ENCODE measurements around the gene TMEM190. TPM values are rescaled to one million over a fixed set of nuclear protein-coding genes. Genes with fewer than 3 reads are reported as not detected.
A peak's percentile ranks its signal among the peaks of the same experiment; 100 is the strongest.
"Not testable (repeated sequence)": the region's sequence is repeated elsewhere in the genome, so short reads cannot be mapped to it uniquely, and the experiment has no call there.

Gene TMEM190
- total RNA-seq, 1 donor from 2014 or later, result not detected

GRCh38 chr19:55402509-55402908 lies 25.9 kb downstream of the TMEM190 start:
- Mint-ChIP-seq H3K36me3 (ENCODE audit: low read depth) (peaks cover 51% of the 10 kb centered on the region), H3K4me3 (no peak overlapping the region), H3K9me3 (no peaks in the 10 kb centered on the region), H3K27ac (no peak overlapping the region), H3K4me1 (peaks cover 15% of the 10 kb centered on the region), H3K27me3 (no peaks in the 10 kb centered on the region)
- DNase-seq (no peak), ATAC-seq (ENCODE audit: low read depth) (no peak)
- ChIA-PET CTCF (no interaction called here), POLR2A (interaction anchor here (0.5 to 11.4 kb wide), 2 partner anchors 14 to 74 kb away, joined by 3 to 215 read pairs; partner anchors contain the start of genes RPL28 and TMEM238)
- intact Hi-C loops (cut with micrococcal nuclease), result no loop called here
- TF ChIP-seq CTCF (IDR thresholded peaks at IDR 0.05), result no peak

- no peak for TF ChIP-seq CTCF (IDR thresholded peaks at IDR 0.05)
- Mint-ChIP-seq H3K36me3 (ENCODE audit: low read depth) (peaks cover 52% of the 10 kb centered on the region), H3K4me1 (peaks cover 24% of the 10 kb centered on the region), H3K9me3 (peaks cover 5% of the 10 kb centered on the region), H3K27me3 (no peaks in the 10 kb centered on the region), H3K27ac (no peak overlapping the region), H3K4me3 (peak overlapping the region; percentile 91)
- intact Hi-C loops (cut with micrococcal nuclease), result loop anchor here (5.0 kb wide), 2 partner anchors 202 to 1288 kb away; partner anchors contain the start of genes PRPF31, TFPT and ZNF865
- ChIA-PET CTCF (no interaction called here), POLR2A (interaction anchor here (0.6 to 11.4 kb wide), 4 partner anchors 18 to 288 kb away, joined by 4 to 215 read pairs (median 10); partner anchors contain the start of genes PPP1R12C, RPL28 and TMEM238)
- DNase-seq (no peak), ATAC-seq (ENCODE audit: low read depth) (no peak)
Measured at GRCh38 chr19:55405638-55406037, 29.0 kb downstream of the TMEM190 start.

- no peak for ATAC-seq (ENCODE audit: low read depth)
- CTCF ChIA-PET, result no interaction called here
- no peak for DNase-seq
- H3K9me3 Mint-ChIP-seq, result peaks cover 5% of the 10 kb centered on the region
- H3K36me3 Mint-ChIP-seq (ENCODE audit: low read depth), result peaks cover 47% of the 10 kb centered on the region
- TF ChIP-seq CTCF (IDR thresholded peaks at IDR 0.05), result no peak
- intact Hi-C loops (cut with micrococcal nuclease), result loop anchor here (5.0 kb wide), 2 partner anchors 201 to 1289 kb away; partner anchors contain the start of genes PRPF31, TFPT and ZNF865
- no peaks in the 10 kb centered on the region for H3K27me3 Mint-ChIP-seq
- peaks cover 24% of the 10 kb centered on the region for H3K4me1 Mint-ChIP-seq
- peak overlapping the region; percentile 91 for H3K4me3 Mint-ChIP-seq
- peak overlapping the region; percentile 35 for H3K27ac Mint-ChIP-seq
- POLR2A ChIA-PET, result interaction anchor here (0.6 to 11.4 kb wide), 6 partner anchors 18 to 288 kb away, joined by 4 to 215 read pairs (median 14); partner anchors contain the start of genes PPP1R12C, RPL28 and TMEM238
Measured at GRCh38 chr19:55406091-55406825, 29.6 kb downstream of the TMEM190 start.

GRCh38 chr19:55406826-55407549 lies 30.4 kb downstream of the TMEM190 start:
- no peak for ATAC-seq (ENCODE audit: low read depth)
- intact Hi-C loops (cut with micrococcal nuclease), result loop anchor here (1.0 to 5.0 kb wide), 3 partner anchors 200 to 1290 kb away; partner anchors contain the start of genes PRPF31, TFPT and ZNF865

GRCh38 chr19:55407550-55407799 lies 30.8 kb downstream of the TMEM190 start, which contains the start of gene UBE2S:
Gene UBE2S (minus strand): TSS chr19:55407788. CDS start chr19:55407589, 199 bp downstream.
- not testable (repeated sequence) for H3K27me3 Mint-ChIP-seq; H3K9me3 Mint-ChIP-seq; ATAC-seq (ENCODE audit: low read depth); DNase-seq
- intact Hi-C loops (cut with micrococcal nuclease), result loop anchor here (1.0 to 5.0 kb wide), 3 partner anchors 200 to 1290 kb away; partner anchors contain the start of genes PRPF31, TFPT and ZNF865
- Mint-ChIP-seq H3K27ac (peak within 1 kb of the TSS; percentile 98), H3K4me1 (peaks cover 24% of the 10 kb centered on the region), H3K4me3 (peak within 1 kb of the TSS; percentile 91), H3K36me3 (ENCODE audit: low read depth) (peaks cover 37% of the 10 kb centered on the region)
- CTCF ChIA-PET, result interaction anchor here (1.1 to 1.9 kb wide), 2 partner anchors 23 to 266 kb away, joined by 3 to 4 read pairs; partner anchors contain the start of gene TMEM238
- POLR2A ChIA-PET, result interaction anchor here (0.6 to 11.4 kb wide), 46 partner anchors 8 to 1035 kb away, joined by 3 to 215 read pairs (median 5); partner anchors contain the start of genes FIZ1, HSPBP1, ISOC2 and KMT5C

More at GRCh38 chr19:55406826-55407549, 30.4 kb downstream of the TMEM190 start:
- POLR2A ChIA-PET, result interaction anchor here (0.5 to 11.4 kb wide), 41 partner anchors 8 to 1876 kb away, joined by 3 to 215 read pairs (median 5); partner anchors contain the start of genes FIZ1, HSPBP1, ISOC2 and KMT5C
- Mint-ChIP-seq H3K9me3 (peaks cover 5% of the 10 kb centered on the region), H3K4me1 (peaks cover 24% of the 10 kb centered on the region), H3K27me3 (no peaks in the 10 kb centered on the region), H3K36me3 (ENCODE audit: low read depth) (peaks cover 42% of the 10 kb centered on the region), H3K27ac (peak overlapping the region; percentile 70), H3K4me3 (peak overlapping the region; percentile 91)
- no peak for DNase-seq
- no peak for TF ChIP-seq CTCF (IDR thresholded peaks at IDR 0.05)
- CTCF ChIA-PET, result interaction anchor here (1.1 to 1.9 kb wide), 2 partner anchors 23 to 266 kb away, joined by 3 to 4 read pairs; partner anchors contain the start of gene TMEM238

All from activated B cell treated with CpG ODN at 0.5 μM for 24 hours (primary cell).